GM12874 (cell line): Measurements from ENCODE around the gene SLC12A5.

ENCODE experiments used
- TF ChIP-seq, protein P1 (sequence below): IDR thresholded peaks from 2 replicates; pipeline ENCODE4 v1.5.1; 2011; ENCODE audit warnings: low read depth, mild to moderate bottlenecking, control low read depth, low read length, moderate library complexity; ENCODE audit not compliant: insufficient read depth

SLC12A5 gene

DNA sequence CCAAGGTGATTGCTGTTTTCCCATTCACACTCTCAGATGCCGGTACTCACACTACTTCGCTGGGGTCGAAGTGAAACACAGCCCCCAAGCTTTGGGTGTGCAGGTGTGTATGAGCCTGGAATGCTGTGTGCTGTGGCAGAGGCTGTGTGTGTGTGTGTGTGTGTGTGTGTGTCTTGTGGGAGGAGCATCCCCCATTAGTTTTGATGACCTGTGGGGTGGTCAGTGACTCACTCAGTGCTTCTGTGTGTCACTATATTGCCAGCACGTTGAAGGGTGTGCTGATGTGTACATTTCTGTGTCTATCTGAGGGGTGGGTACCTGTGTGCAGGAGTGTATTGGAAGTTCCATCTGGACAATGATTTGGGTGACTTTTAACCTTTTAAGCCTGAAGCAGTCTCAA is 5.0 kb upstream of the SLC12A5 start:
- TF ChIP-seq, protein P1, sequence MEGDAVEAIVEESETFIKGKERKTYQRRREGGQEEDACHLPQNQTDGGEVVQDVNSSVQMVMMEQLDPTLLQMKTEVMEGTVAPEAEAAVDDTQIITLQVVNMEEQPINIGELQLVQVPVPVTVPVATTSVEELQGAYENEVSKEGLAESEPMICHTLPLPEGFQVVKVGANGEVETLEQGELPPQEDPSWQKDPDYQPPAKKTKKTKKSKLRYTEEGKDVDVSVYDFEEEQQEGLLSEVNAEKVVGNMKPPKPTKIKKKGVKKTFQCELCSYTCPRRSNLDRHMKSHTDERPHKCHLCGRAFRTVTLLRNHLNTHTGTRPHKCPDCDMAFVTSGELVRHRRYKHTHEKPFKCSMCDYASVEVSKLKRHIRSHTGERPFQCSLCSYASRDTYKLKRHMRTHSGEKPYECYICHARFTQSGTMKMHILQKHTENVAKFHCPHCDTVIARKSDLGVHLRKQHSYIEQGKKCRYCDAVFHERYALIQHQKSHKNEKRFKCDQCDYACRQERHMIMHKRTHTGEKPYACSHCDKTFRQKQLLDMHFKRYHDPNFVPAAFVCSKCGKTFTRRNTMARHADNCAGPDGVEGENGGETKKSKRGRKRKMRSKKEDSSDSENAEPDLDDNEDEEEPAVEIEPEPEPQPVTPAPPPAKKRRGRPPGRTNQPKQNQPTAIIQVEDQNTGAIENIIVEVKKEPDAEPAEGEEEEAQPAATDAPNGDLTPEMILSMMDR, result no peak

DNA sequence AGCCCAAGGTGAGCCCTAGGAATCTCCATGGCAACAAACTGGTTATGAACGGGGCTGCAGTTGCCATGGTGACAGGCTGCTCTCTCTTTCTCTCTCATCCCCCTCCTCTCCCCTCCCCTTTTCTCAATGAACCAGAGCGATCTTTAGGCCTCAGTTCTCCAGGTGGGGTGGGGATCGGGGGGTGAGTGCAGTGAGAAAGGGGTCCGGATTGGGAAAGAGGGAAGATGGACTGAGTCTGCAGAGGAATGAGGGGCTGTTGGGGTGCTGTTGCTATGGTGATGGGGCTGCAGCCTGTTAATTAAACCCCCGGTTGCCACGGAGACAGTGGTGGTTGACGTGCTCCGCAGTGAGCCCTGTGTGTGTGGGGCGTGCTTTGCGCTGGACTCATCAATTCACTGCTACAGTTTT is 3.6 kb upstream of the SLC12A5 start:
- TF ChIP-seq, protein P1, result no peak

DNA sequence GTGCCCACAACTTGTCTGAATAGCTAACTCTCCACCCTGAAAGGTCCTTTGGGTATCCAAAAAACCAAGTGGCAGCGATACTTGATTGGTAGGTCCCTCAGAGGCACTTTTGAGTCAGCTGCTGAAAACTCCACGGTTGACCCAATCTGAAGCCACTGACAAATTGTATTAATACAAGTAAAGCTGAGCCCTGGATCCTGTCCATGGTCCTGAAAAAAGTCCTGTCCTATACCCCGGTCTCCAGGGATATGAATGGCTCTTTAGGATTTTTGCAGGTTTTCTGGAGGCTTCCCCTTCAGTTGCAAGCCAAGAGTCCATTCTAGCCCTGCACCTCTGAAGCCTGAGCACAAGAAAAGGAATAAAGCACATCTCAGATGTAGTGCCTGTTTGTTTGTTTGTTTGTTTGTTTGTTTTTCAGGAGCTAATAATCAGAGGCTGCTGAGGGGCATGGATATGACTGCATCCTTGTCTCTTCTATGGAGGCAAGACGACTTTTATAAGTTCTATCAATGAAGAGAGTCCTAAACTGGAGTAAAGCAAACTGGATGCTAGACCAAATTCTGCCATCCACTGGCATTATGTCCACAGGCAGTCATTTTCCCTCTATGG is 1.7 kb upstream of the SLC12A5 start:
- TF ChIP-seq, protein P1, result no peak

DNA sequence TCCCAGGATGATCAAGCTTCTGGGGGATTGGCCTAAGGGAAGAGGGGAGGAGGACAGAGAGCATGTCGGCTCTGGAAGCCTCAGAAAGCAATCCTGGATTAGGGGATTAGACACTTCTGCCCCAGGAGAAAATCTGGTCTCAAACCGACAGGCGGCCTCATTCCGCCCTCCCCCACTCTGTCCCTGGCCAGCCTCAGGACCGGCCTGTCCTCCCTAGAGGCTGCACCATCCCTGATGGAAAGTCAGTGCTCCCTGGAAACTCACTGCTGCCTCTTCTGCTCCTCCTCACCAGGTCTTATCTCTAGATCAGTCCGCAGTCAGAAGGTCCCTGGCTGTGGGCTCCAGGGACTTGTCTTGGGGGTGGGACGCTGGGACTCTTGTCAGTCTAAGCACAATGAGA is 905 bp upstream of the SLC12A5 start:
- TF ChIP-seq, protein P1, result no peak

DNA sequence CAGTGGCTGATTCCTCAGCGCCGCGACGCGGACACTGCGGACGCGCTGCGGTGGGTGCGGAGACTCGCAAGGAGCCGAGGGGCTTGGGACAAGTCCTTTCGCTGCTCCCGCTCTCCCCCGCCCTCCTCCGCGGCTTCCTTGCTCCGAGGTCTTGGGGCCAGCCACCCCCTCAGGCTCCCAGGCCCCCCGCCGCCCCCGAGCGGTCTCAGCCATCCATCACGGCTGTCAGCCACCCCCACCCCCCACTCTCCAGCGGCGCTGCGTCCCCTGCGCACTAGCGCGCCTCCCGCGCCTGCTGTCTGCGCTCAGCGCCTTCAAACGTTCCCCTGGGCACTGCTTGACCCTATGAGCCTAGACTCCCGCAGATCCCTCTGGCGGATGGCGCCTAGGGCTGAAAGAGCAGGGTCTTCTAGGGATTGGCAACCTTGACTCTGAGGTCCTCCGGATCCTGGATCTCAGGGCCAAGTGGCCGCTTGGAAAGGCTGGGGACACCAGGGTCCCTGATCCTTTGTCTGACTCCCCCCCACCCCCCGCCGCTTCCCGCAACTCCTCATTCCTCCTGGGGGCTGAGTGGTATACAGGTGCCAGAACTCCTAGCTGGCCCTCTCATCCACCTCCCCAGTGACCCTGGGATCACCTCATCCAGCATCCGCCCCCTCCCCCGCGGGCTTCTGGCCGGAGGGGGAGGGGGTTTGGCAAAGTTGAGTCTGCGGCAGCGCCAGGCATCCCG is 1.4 kb downstream of the SLC12A5 start:
- TF ChIP-seq, protein P1, result no peak

DNA sequence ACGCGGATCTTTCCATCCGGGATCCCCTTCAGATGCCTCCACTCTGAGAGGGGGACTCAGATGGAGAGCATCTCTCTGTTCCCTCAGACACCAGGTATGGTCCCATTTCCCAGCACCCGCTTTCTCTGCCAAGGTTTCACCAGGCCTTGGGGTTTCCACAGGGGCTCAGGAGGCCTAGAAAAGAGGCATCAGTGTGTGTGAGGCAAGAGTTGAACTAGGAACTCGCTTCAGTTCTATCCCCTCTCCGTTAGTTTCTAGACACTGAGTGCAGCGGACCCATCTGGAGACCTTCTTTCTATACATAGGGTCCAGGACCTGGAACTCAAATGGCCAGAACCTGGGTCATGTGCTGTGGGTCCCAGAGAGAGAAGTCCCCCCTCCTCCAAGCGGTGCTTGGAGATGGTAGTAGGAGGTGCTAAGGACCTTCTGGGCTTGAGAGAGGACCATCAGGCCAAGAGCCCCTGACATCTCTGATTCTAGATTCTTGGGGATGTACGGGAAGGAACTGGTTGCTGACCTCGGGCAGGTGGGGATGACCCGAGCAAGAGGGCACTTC is 2.1 kb downstream of the SLC12A5 start:
- TF ChIP-seq, protein P1, result no peak

DNA sequence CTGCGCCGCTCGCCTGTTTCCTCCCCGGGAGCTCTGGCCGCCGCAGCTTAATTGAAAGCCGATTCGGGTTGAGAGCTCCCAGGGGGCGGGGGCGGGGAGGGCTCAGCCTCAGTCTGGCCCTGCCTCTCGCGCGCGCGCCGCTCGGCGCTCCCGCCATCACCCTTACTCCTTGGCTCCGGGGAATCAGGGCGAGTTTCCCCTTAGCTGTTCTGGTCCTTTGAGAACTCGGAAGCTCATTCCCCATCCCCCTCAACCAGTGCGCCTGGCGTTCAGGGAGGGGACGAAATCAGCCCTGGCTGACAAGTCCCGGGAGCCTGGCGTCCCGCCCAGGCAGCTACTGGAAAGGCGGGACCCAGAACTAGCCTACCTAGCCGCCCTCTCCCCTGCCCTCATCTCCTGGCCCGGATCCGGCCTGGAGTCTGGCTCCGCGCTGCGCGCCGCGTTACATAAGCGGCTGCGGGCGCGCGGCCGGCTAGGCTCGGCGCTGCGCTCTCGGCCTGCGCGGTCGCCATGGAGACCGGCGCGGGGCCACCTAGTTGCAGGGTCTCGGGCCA is 2.8 kb downstream of the SLC12A5 start:
- TF ChIP-seq, protein P1, result no peak
